Thyroid gland (tissue), 4 donors: ENCODE measurements around the gene PKP4. TPM values are rescaled to one million over a fixed set of nuclear protein-coding genes. Genes with fewer than 3 reads are reported as not detected.

ENCODE experiments used
- DNase-seq, 2 donors: peaks; one replicate each; pipeline ENCODE4 v3.0.0-alpha.2; 2019
- H3K27ac ChIP-seq, 3 donors: fragments of 200-600 bp; sonication (generic); 1 replicate in 2 of 3; 2 replicates in 1 of 3; pipeline ENCODE4 v1.5.1; 2016 to 2019; ENCODE audit warnings: mild to moderate bottlenecking in 1 of 3, moderate library complexity in 1 of 3
- H3K27me3 ChIP-seq: fragments of 200-600 bp; sonication (generic); one replicate; pipeline ENCODE4 v1.5.1; 2019
- H3K36me3 ChIP-seq, 2 donors: fragments of 200-600 bp; sonication (generic); one replicate each; pipeline ENCODE4 v1.5.1; 2016 to 2019
- H3K4me1 ChIP-seq, 2 donors: fragments of 200-600 bp; sonication (generic); one replicate each; pipeline ENCODE4 v1.5.1; 2017 to 2019
- H3K4me3 ChIP-seq, 3 donors: fragments of 200-600 bp; sonication (generic); replicated peaks in 1 of 3; 1 replicate in 2 of 3; 2 replicates in 1 of 3; pipeline ENCODE4 v1.5.1; 2016; ENCODE audit warnings: mild to moderate bottlenecking in 1 of 3
- H3K9me3 ChIP-seq: fragments of 200-600 bp; sonication (generic); one replicate; pipeline ENCODE4 v1.5.1; 2017
- POLR2A ChIP-seq, 2 donors: fragments of 450-650 bp; IDR thresholded peaks; one replicate each; pipeline ENCODE4 v1.6.1; 2017; ENCODE audit warnings: antibody characterized with exemption in 2 of 2, mild to moderate bottlenecking in 2 of 2, moderate library complexity in 1 of 2
- WGBS, 2 donors: methylation state at CpG; one replicate each; pipeline ENCODE4 v1.1.5; 2017; 5-methylcytosine and 5-hydroxymethylcytosine counted together
- intact Hi-C: fragments of 100-400 bp; cut with DNase I; formaldehyde crosslinking; loops from one replicate; pipeline ENCODE4 v1.15.1; 2023
- total RNA-seq, 4 donors: library from RNA; depleted of rRNA; stranded (reverse); fragments of >200 nt; gene quantifications; one replicate each; pipeline ENCODE4 v1.2.3, GENCODE V29; 2016
- TF ChIP-seq, protein P1 (sequence below), 6 experiments: fragments of 200-600 bp in 3 of 6; fragments of 450-650 bp in 3 of 6; sonication (generic) in 3 of 6; IDR thresholded peaks; one replicate each; pipeline ENCODE4 v1.5.1; 2016 to 2019; ENCODE audit warnings: antibody characterized with exemption in 6 of 6, mild to moderate bottlenecking in 2 of 6, inconsistent platforms in 1 of 6, moderate library complexity in 1 of 6

Gene PKP4
- total RNA-seq, 4 donors from 2014 or later: 117 to 155 (median 136) TPM

DNA sequence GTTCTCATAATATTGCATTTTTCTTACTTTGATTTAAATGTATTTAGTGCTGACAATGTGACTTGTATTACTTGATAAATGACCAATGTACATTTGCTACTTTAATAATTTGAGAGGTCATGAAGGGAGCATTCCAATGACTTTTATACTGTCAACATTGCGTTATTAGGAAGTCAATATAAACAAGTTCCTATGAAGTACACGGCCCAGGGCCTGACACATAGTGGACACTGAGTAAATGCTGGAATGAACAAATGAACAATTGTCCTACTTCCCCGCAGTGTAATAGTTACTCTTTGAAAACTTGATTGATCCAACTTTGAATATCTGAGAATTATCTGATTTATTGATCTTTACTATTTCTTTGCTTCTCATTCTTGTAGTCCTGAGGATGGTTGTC, 47.3 kb downstream of the PKP4 start:
- TF ChIP-seq POLR2A (IDR thresholded peaks at IDR 0.05): no peak
- TF ChIP-seq, protein P1, sequence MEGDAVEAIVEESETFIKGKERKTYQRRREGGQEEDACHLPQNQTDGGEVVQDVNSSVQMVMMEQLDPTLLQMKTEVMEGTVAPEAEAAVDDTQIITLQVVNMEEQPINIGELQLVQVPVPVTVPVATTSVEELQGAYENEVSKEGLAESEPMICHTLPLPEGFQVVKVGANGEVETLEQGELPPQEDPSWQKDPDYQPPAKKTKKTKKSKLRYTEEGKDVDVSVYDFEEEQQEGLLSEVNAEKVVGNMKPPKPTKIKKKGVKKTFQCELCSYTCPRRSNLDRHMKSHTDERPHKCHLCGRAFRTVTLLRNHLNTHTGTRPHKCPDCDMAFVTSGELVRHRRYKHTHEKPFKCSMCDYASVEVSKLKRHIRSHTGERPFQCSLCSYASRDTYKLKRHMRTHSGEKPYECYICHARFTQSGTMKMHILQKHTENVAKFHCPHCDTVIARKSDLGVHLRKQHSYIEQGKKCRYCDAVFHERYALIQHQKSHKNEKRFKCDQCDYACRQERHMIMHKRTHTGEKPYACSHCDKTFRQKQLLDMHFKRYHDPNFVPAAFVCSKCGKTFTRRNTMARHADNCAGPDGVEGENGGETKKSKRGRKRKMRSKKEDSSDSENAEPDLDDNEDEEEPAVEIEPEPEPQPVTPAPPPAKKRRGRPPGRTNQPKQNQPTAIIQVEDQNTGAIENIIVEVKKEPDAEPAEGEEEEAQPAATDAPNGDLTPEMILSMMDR (IDR thresholded peaks at IDR 0.05): no peak
- DNase-seq: no peak
- Histone ChIP-seq H3K9me3 (no peaks in the 10 kb centered on the region), H3K27ac (no peak overlapping the region), H3K27me3 (no peaks in the 10 kb centered on the region), H3K4me1 (peaks cover 20 to 23% of the 10 kb centered on the region in 2 donors), H3K4me3 (no peak overlapping the region), H3K36me3 (no peaks in the 10 kb centered on the region)
- intact Hi-C loops: no loop called here
- 92 to 93% methylated on average over 3 of the region's 3 CpGs for WGBS, 2 donors

DNA sequence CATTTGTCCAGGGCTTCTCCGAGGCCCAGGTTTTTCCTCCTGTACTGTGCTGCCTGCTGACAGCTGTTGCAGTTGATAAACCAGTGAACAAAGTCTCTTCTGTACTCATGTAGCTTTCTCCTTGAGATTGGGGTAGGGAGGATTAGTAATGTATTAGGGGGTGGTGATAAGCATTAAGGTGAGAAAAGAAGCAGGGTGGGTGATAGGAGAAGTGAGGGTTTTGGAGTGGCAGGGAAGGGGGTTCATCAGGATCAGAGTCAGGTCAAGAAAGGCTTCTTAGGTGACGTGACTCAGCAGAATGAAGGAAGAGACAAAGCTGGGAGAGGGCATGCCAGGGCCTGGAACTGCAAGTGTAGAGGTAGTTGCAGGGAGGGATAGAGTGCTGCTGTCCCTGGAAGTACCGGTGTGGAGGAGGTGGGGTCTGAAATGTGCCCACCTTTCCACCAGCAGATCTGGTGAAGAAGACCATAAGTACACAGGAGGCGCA, 48.7 kb downstream of the PKP4 start:
- Histone ChIP-seq H3K27me3 (no peaks in the 10 kb centered on the region), H3K4me1 (peaks cover 20% of the 10 kb centered on the region in 2 donors), H3K36me3 (no peaks in the 10 kb centered on the region), H3K27ac (no peak overlapping the region), H3K9me3 (no peaks in the 10 kb centered on the region), H3K4me3 (no peak overlapping the region)
- intact Hi-C loops: no loop called here
- DNase-seq: no peak
- 91% methylated on average over 4 of the region's 4 CpGs for WGBS, 2 donors
- TF ChIP-seq, protein P1 (IDR thresholded peaks at IDR 0.05): no peak
- no peak for TF ChIP-seq POLR2A (IDR thresholded peaks at IDR 0.05)

DNA sequence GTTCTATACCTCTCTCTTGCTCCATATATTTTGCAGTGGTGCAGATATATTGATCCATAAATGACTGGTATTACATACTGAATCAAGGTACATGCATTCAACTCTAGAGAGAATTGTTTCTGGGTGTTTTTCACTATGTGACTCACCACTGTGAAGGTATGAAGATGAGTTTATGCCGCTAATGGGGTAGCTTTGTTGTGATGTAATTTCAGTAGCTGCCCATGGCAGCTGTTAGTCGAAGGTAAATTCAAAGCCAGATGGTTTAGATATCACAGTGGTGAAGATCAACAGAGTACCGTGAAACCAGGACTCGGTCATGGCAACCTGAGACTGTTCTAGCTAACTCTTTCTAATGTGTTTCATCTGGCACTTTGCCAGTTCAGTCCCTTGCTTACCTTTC, 50.4 kb downstream of the PKP4 start:
- Histone ChIP-seq H3K4me1 (peaks cover 13 to 15% of the 10 kb centered on the region in 2 donors), H3K27ac (no peak overlapping the region), H3K27me3 (no peaks in the 10 kb centered on the region), H3K4me3 (no peak overlapping the region), H3K36me3 (no peaks in the 10 kb centered on the region), H3K9me3 (no peaks in the 10 kb centered on the region)
- no peak for DNase-seq
- 86 to 88% methylated on average over 4 of the region's 4 CpGs for WGBS, 2 donors
- TF ChIP-seq, protein P1 (IDR thresholded peaks at IDR 0.05): no peak
- no peak for TF ChIP-seq POLR2A (IDR thresholded peaks at IDR 0.05)
- intact Hi-C loops: no loop called here

DNA sequence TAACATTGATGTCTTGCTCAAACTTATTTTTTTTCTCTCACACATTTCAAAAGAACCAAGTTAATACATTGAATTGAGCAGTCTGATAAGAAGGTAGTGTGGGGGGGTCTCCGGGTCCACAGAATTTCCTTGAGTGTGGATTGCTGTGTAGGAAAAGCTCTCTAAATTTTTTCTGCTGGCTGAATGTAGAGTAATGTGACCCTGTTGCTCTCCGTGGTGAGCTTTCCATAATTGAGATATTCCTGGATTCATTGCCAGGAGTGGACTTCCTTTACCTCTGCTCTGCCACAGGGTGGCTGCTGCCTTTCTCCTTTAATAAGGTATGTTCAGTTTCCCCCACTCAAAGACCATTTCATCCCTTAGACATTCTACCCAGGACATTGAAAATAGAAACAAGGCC, 50.9 kb downstream of the PKP4 start:
- DNase-seq: no peak
- Histone ChIP-seq H3K4me1 (peaks cover 13 to 15% of the 10 kb centered on the region in 2 donors), H3K36me3 (no peaks in the 10 kb centered on the region), H3K9me3 (no peaks in the 10 kb centered on the region), H3K4me3 (no peak overlapping the region), H3K27me3 (no peaks in the 10 kb centered on the region), H3K27ac (no peak overlapping the region)
- intact Hi-C loops: no loop called here
- no peak for TF ChIP-seq POLR2A (IDR thresholded peaks at IDR 0.05)
- TF ChIP-seq, protein P1 (IDR thresholded peaks at IDR 0.05): no peak
- WGBS, 2 donors: 73 to 77% methylated on average over 2 of the region's 2 CpGs

DNA sequence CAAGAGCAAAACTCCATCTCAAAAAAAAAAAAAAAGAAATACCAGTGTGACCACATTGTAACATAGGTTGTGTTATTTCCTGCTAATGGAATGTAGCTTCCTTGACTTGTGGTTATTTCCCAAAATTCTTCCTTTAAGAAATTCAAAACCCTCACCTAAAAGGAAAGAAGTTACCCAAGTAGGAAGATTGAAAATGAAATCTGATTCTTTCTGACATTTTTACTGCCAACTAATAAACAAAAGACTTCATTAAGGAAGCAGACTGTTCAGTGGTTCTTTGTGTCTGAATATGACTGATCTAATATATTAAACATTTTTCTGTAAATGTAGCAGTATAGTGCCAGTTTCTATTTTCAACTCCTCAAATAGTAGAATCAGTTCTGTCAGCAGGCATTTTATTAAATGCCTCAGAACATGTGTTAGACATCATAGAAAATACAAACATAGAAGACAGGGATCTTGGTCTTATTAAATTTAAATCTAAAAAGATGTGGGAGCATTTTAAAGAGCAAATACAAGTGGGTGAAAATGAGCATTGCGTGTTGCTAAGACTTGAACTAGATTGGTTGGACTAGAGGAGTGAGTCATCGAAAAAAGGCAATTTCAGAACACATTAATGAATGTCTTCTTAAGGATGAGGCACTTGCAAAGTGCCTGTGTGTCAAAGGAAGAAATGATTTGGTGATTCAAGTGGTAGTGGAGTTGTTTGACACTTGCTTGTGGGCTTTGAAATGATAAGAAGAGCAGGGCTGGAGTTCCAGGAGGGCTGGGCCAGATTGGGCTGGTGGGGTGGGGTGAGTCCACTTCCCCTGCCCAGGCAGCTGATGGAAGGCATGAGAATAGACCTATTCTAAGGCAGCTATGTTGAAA, 53.4 kb downstream of the PKP4 start:
- TF ChIP-seq, protein P1 (IDR thresholded peaks at IDR 0.05): no peak
- no peak for TF ChIP-seq POLR2A (IDR thresholded peaks at IDR 0.05)
- peaks cover 13 to 15% of the 10 kb centered on the region in 2 donors for H3K4me1 ChIP-seq

More for the DNA sequence above, 53.4 kb downstream of the PKP4 start:
- Histone ChIP-seq H3K27ac (no peak overlapping the region), H3K4me3 (no peak overlapping the region), H3K36me3 (no peaks in the 10 kb centered on the region), H3K27me3 (no peaks in the 10 kb centered on the region), H3K9me3 (no peaks in the 10 kb centered on the region)
- DNase-seq: no peak
- intact Hi-C loops: no loop called here
- 91% methylated on average over 2 of the region's 2 CpGs for WGBS, 2 donors
